MV-4-11 (cell line): ENCODE measurements around the gene PTPN1.
"Not testable (repeated sequence)": the region's sequence is repeated elsewhere in the genome, so short reads cannot be mapped to it uniquely, and the experiment has no call there.

Source experiments
- DNase-seq: peaks from one replicate; lab custom pipeline; 2025; lab: John Stamatoyannopoulos, UW

Gene PTPN1

DNA sequence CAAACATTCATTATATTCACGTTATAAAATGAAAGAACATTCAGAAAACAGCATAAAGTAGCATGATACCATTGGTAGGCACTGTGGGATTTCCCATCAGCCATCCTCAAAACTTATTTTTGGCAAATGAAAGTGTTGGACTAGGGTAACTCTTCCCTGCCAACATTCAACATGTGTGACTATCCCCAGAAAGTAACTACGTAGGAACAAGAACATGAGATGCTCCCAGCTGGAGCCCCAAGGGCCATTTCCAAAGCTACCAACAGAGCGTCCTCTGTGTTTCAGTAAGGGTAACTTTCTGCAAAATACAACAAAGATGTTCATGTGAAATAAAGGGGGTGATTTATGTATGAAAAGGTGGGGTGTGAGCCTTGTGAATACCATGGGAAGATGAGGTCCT lies 28.4 kb upstream of the PTPN1 start:
- DNase-seq = no peak

GRCh38 chr20:50482396-50482981 lies 27.7 kb upstream of the PTPN1 start:
- no peak for DNase-seq

DNA sequence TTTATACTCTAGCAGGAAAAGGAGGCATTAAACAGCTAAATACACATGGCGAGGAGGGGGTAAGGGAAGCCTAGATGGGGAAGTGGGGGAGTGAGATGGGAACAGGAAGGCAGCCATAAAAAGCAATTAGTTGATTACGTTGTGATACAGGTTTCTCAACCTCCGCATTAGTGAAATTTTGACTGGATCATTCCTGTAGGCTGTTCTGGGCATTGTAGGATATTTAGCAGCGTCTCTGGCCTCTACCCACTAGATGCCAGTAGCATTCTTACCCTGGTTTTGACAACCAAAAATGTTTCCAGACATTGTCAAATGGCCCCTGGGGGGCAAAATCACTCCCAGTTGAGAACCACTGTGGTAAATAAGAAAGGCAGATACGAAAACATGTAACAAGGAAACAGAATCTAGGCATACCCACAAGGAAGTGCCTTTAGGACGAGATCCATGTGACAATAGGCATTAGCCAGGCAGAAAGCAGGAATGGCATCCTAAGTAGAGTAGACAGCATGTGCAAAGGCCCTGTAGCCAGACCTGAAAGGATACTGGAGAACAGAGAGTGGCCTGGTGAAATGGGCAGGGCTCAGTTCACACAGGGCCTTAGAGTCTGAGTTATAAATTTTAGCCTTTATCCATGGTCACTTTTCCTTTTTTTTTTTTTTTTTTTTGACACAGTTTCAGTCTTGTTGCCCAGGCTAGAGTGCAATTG lies 25.8 kb upstream of the PTPN1 start:
- DNase-seq = no peak

DNA sequence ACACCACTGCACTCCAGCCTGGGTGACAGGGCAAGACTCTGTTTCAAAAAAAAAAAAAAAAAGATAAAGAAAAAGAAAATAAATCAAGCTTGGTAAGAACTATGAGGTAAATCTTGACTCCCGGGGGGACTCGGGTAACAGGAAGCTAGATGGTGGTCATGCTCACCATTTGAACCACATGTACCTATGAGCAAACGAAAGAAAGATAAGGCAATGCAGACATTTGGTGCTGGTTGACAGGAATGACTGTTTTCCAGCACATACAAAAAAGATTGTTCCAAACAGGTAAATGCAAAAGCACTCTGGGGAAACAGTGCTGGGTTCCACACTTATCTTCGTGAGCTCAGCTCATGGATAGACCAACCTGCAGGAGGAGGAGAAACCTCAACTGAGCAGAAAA lies 22.8 kb upstream of the PTPN1 start:
- DNase-seq = no peak

DNA sequence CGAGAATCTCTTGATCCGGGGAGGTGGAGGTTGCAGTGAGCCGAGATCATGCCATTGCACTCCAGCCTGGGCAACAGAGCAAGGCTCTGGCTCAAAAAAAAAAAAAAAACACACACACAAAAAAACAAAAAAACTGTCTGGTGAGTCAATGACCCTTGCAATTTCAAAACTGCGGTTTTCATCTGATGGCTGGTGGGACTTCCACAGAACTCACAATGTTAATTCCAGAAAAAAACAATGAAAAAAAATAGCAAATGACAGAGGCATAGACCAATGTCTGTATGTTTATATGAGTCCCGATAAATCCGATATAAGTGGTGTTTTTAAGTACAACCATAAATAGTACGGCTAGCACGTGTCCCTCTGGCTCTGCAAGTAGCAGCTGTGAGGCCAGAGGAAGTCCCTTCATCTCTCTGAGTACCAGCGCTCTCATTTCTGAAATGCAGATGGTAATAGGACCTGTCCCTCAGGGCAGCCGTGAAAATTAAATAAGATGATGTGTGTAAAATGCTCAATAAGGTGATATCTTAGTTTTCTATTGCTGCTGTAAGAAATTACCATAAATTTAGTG lies 21.9 kb upstream of the PTPN1 start:
- DNase-seq = no peak

GRCh38 chr20:50491168-50491567 lies 19.0 kb upstream of the PTPN1 start:
- DNase-seq = no peak

DNA sequence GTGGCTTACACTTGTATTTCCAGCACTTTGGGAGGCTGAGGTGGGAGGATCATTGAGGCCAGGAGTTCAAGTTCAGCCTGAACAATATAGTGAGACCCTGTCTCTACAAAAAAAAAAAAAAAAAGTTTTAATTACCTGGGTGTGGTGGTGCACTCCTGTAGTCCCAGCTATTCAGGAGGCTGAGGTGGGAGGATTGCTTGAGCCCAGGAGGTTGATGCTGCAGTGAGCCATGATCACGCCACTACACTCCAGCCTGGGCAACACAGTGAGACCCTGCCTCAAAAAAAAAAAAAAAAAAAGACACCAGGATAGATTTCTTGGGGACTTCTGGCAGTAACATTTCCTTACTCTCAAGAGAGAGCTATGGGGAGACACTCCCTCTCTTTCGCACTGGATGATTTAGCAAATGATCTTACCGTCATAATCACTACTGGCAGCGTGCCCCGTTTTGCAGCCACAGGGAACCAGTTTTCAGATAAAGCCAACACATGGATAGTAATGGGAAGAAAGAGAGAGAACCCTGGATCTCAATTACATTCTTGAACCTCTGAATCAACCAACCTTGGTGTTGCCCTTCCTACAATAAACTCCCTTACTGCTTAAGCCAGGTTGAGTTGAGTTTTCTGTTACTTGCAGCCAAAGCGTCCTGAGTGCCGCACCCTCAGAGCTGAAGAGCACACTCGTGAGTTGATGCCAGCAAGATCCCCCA lies 18.1 kb upstream of the PTPN1 start:
- DNase-seq = no peak

GRCh38 chr20:50493881-50494253 lies 16.3 kb upstream of the PTPN1 start:
- no peak for DNase-seq

GRCh38 chr20:50494428-50494827 lies 15.8 kb upstream of the PTPN1 start:
- DNase-seq = no peak

- DNase-seq = peak; percentile 68
Measured at GRCh38 chr20:50496773-50497385, 13.3 kb upstream of the PTPN1 start.

- DNase-seq = peak; percentile 47
Measured at GRCh38 chr20:50498071-50498776, 12.0 kb upstream of the PTPN1 start.

DNA sequence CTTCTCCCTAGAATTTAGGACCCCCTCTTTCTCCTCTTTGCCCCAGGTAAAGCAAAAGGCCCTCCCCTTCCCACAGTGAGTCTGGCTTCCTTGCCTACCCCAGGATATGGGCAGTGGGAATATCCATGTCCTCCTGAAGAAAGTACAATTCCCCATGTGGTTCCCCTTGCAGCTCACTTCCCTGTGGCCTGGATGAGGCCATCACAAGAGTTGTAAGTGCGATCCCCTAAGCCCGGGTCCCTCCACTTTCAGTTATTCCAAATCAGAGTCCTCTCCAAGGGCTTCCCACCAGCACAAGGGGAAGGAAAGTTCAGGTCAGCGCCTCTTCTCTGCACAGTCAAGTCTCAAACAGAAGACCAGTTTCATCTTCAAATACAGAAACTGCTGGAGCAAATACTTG lies 10.2 kb upstream of the PTPN1 start:
- no peak for DNase-seq

- no peak for DNase-seq
Measured at GRCh38 chr20:50501972-50502745, 8.0 kb upstream of the PTPN1 start.

DNA sequence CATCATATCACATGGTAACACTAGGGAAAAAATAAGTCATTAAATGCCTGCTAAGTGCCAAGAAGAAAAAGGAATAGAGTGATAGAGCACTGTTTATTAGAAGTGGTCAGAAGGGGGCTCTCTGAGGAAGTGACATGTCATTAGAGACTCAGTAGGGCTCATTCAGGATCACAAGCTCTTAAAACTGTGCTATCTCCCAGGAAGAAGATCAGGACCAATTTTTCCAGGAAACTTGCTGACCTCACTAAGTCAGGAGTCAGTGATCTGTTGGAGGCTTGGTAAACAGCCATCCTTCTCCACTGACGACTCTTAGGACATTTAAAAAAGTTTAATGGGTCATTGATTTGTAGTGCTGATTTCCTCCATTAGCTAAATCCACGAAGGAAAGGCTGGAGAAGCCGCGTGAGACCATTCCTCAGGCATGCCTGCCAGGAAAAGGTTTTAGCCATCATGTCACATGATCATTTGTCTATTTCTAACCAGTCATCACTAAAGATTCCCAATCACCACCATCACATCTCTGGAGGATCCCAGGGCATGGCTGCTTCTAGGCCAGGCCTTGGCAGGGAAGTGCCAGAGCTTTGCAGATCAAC lies 5.9 kb upstream of the PTPN1 start:
- DNase-seq = no peak

DNA sequence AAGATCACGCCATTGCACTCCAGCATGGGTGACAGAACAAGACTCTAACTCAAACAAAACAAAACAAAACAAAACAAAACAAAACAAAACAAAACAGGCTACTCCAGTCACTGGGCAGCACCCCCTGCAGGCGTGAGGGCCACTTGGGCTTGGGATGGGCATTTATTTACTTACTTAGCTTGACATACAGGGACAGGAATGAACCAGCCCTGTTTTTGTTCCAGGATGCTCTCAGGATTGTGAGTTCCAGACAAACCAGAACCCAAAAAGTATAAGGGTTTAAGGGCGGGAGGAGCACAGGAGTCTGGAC lies 4.0 kb upstream of the PTPN1 start:
- DNase-seq = no peak

DNA sequence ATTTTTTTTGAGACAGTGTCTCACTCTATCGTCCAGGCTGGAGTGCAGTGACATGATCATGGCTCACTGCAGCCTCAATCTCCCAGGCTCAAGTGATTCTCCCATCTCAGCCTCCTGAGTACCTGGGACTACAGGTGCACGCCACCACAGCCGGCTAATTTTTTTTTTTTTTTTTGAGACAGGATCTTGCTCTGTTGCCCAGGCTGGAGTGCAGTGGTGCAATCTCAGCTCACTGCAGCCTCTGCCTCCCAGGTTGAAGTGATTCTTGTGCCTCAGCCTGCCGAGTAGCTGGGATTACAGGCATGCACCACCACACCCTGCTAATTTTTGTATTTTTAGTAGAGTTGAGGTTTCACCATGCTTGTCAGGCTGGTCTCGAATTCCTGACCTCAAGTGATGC lies 2.4 kb upstream of the PTPN1 start:
- DNase-seq = not testable (repeated sequence)

DNA sequence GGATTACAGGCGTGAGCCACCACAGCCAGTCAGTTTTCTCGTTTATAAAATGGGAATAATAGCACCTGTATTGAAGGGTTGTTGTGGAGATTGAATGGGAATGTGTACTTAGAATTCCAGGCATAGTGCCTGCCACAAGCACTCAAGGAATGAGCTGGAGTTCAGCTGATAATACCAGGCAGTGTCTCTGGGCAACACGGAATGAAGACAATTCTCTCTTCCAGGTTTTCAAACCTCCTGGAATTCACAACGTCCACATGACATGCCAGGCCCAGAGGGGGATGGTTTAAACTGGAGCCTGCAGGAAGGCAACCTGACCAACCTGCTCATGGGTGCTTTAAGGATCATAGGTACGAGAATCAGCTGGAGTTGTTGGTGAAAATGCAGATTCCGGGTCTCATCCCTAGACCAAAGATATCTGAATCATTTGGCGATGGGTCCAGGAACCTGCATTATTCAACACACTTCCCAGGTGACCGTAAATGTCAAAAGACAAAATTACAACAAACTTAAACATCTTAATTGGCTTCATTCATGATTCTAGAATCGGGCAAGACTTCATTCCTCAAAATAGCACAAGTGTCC lies 1.9 kb upstream of the PTPN1 start:
- DNase-seq = no peak

GRCh38 chr20:50510706-50511542 lies 741 bp downstream of the PTPN1 start:
- DNase-seq = no peak

DNA sequence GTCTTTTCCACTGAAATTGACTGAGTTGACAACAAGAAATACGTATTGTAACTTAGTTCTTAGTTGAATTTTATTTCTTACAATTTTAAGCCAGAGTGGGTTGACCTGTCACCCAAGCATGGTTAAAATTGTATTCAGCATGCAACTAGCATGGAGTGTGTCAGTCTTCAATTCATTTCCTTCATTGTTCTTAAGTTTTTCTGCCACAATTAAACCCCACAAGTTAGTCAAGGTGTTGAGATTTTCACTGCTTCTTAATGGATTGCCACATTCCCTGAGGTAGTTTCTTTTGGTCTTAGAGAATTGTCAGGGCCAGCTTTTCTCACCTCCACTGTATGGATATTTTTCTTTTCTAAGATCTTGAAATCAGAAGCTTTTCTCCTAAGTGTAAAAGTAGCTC lies 2.1 kb downstream of the PTPN1 start:
- no peak for DNase-seq
